PFSK-1 (cell line): ENCODE data around the gene SYT13.

ENCODE experiments used
- POLR2AphosphoS5 ChIP-seq: IDR thresholded peaks from 2 replicates; pipeline ENCODE4 v1.6.1; 2012; ENCODE audit warnings: low read depth, mild to moderate bottlenecking, control low read depth, low read length, moderate library complexity
- SIN3A ChIP-seq: IDR thresholded peaks from 2 replicates; pipeline ENCODE4 v1.6.1; 2012; ENCODE audit warnings: mild to moderate bottlenecking, low read length, moderate library complexity, borderline replicate concordance; ENCODE audit not compliant: insufficient read depth
- TAF1 ChIP-seq: IDR thresholded peaks from 2 replicates; pipeline ENCODE4 v1.6.1; 2012; ENCODE audit warnings: low read length, control low read depth, borderline replicate concordance; ENCODE audit not compliant: insufficient read depth
- TF ChIP-seq, protein P1 (sequence below), 2 experiments: IDR thresholded peaks; 2 replicates each; pipeline versions ENCODE4 v1.6.1 to v1.8.0; 2011 to 2012; ENCODE audit warnings: low read depth in 2 of 2, low read length in 2 of 2, control low read depth in 1 of 2, inconsistent platforms in 1 of 2, mild to moderate bottlenecking in 1 of 2, moderate library complexity in 1 of 2; ENCODE audit not compliant: insufficient read depth in 1 of 2

DNA sequence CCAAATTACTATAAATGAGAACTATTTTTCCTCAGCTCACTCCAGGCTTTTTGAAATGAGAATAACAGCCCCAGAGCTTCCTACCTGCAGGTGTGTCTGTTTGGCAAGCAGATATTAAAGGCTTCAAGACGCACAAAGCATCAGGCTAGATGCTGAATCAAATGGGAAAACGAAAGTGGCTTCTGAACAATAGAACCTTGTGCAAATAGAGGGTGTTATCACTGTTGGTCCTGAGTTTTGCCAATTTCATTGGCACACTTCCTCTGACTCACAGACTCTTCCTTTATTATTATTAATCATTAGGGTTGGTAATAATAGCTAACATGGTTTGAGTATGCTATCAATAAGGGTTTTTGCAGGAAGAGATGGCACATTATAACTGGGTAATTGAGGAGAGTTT, 13.4 kb downstream of the SYT13 start:
- TF ChIP-seq, protein P1, sequence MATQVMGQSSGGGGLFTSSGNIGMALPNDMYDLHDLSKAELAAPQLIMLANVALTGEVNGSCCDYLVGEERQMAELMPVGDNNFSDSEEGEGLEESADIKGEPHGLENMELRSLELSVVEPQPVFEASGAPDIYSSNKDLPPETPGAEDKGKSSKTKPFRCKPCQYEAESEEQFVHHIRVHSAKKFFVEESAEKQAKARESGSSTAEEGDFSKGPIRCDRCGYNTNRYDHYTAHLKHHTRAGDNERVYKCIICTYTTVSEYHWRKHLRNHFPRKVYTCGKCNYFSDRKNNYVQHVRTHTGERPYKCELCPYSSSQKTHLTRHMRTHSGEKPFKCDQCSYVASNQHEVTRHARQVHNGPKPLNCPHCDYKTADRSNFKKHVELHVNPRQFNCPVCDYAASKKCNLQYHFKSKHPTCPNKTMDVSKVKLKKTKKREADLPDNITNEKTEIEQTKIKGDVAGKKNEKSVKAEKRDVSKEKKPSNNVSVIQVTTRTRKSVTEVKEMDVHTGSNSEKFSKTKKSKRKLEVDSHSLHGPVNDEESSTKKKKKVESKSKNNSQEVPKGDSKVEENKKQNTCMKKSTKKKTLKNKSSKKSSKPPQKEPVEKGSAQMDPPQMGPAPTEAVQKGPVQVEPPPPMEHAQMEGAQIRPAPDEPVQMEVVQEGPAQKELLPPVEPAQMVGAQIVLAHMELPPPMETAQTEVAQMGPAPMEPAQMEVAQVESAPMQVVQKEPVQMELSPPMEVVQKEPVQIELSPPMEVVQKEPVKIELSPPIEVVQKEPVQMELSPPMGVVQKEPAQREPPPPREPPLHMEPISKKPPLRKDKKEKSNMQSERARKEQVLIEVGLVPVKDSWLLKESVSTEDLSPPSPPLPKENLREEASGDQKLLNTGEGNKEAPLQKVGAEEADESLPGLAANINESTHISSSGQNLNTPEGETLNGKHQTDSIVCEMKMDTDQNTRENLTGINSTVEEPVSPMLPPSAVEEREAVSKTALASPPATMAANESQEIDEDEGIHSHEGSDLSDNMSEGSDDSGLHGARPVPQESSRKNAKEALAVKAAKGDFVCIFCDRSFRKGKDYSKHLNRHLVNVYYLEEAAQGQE (IDR thresholded peaks at IDR 0.05; ENCODE audit: insufficient read depth in 1 of 2, low read depth in 2 of 2, low read length in 2 of 2): no peak
- TF ChIP-seq SIN3A (no peak), POLR2AphosphoS5 (no peak), TAF1 (no peak)
